ENCODE measurements around the gene KSR2. TPM values are rescaled to one million over a fixed set of nuclear protein-coding genes. Genes with fewer than 3 reads are reported as not detected.

Gene KSR2
- total and polyA plus RNA-seq, 2 donors (not counting 3 experiments of a cell fraction or from before 2014, with no cell fraction given), result 2.1 to 5.2 TPM

DNA sequence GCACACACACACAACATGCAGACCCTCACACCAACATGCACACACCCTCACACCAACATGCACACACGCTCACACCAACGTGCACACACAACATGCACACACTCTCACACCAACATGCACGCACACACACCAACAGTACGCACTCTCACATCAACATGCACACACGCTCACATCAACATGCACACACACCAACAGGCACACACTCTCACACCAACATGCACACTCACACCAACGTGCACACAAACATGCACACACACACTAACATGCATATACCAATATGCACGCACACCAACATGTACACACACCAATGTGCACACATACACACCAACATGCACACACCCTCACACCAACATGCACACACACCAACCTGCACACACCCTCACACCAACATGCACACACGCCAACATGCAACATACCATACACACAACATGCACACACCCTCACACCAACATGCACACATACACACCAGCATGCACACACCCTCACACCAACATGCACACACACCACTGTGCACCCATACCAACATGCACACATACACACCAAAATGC, 175.8 kb downstream of the KSR2 start:
- TF ChIP-seq FOS (IDR thresholded peaks at IDR 0.05; ENCODE audit: borderline replicate concordance, insufficient read depth, low read length) (no peak), POLR2A (IDR thresholded peaks at IDR 0.05; ENCODE audit: low read depth, low read length) (no peak), MAX (IDR thresholded peaks at IDR 0.05; ENCODE audit: insufficient read depth, insufficient read length) (no peak), GATA2 (IDR thresholded peaks at IDR 0.05; ENCODE audit: insufficient read depth, insufficient read length, low read depth, low read length) (no peak), POLR2AphosphoS5 (IDR thresholded peaks at IDR 0.05; ENCODE audit: insufficient read depth, low read depth, low read length) (no peak), EZH2 (IDR thresholded peaks at IDR 0.05; ENCODE audit: borderline replicate concordance, low read depth, low read length, severe bottlenecking) (no peak), JUN (IDR thresholded peaks at IDR 0.05; ENCODE audit: borderline replicate concordance, insufficient read depth, insufficient read length, low read depth) (no peak), MYC (IDR thresholded peaks at IDR 0.05; ENCODE audit: low read depth, low read length) (no peak)
- TF ChIP-seq, protein P1, sequence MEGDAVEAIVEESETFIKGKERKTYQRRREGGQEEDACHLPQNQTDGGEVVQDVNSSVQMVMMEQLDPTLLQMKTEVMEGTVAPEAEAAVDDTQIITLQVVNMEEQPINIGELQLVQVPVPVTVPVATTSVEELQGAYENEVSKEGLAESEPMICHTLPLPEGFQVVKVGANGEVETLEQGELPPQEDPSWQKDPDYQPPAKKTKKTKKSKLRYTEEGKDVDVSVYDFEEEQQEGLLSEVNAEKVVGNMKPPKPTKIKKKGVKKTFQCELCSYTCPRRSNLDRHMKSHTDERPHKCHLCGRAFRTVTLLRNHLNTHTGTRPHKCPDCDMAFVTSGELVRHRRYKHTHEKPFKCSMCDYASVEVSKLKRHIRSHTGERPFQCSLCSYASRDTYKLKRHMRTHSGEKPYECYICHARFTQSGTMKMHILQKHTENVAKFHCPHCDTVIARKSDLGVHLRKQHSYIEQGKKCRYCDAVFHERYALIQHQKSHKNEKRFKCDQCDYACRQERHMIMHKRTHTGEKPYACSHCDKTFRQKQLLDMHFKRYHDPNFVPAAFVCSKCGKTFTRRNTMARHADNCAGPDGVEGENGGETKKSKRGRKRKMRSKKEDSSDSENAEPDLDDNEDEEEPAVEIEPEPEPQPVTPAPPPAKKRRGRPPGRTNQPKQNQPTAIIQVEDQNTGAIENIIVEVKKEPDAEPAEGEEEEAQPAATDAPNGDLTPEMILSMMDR (IDR thresholded peaks at IDR 0.05; ENCODE audit: extremely low read depth in 1 of 2, insufficient read depth in 1 of 2, low read depth in 1 of 2, low read length in 2 of 2), result no peak
- BruUV-seq (replicated peaks), result no TSS peak
- dilution Hi-C loops (cut with MboI; ENCODE audit: extremely low pct_ligation_motif_present, low sequenced_read_pairs) (no loop called here), intact Hi-C loops (cut with micrococcal nuclease) (no loop called here)
- CTCF ChIA-PET, result no interaction called here
- Histone ChIP-seq H3K4me3 (replicated peaks in 1 of 3; ENCODE audit: insufficient read depth in 1 of 3, low read depth in 1 of 3, low read length in 3 of 3) (no peak overlapping the region), H3K27ac (ENCODE audit: insufficient read depth, low read depth, low read length) (no peak overlapping the region), H3K27me3 (ENCODE audit: control insufficient read depth in 2 of 2, insufficient read depth in 2 of 2, low read length in 2 of 2) (no peaks in the 10 kb centered on the region), H3K36me3 (ENCODE audit: control insufficient read depth in 2 of 2, extremely low read depth in 1 of 2, insufficient read depth in 2 of 2, low read length in 2 of 2) (no peaks in the 10 kb centered on the region), H3K9me3 (replicated peaks; ENCODE audit: control insufficient read depth, insufficient read depth, low read length) (no peaks in the 10 kb centered on the region), H2AFZ (ENCODE audit: low read depth, low read length) (no peak overlapping the region), H3K4me1 (ENCODE audit: control insufficient read depth, extremely low read depth, insufficient read depth, low read length) (no peaks in the 10 kb centered on the region), H4K20me1 (replicated peaks; ENCODE audit: control insufficient read depth, extremely low read depth, insufficient read depth, low read length) (no peaks in the 10 kb centered on the region), H3K4me2 (ENCODE audit: insufficient read depth, low read length) (no peak overlapping the region), H3K9ac (replicated peaks; ENCODE audit: extremely low read depth, insufficient read depth, low read length) (no peak overlapping the region), H3K9me1 (replicated peaks; ENCODE audit: control insufficient read depth, extremely low read depth, insufficient read depth, low read length) (no peaks in the 10 kb centered on the region), H3K79me2 (ENCODE audit: control insufficient read depth, insufficient read depth, low read length) (no peaks in the 10 kb centered on the region)
- POLR2A ChIA-PET, result no interaction called here
- no peak for DNase-seq (ENCODE audit: low read depth, low spot score)
- no peak for FAIRE-seq

Data from endothelial cell of umbilical vein (primary cell).